T-helper 1 cell treated with Interleukin-12 subunit alpha and Interleukin-12 subunit beta and Interleukin-4 antibody, amounts not matched to agents 30 μg/mL and 1 μg/mL, for 36 hours (primary cell): ENCODE results near the gene TRAPPC13.

Experiments used
- H3K27ac Mint-ChIP-seq: one replicate; pipeline ENCODE4 v1.8.0; 2021; ENCODE audit warnings: mild to moderate bottlenecking, mixed read lengths
- H3K27me3 Mint-ChIP-seq: one replicate; pipeline ENCODE4 v1.8.0; 2021; ENCODE audit warnings: low read depth, mixed read lengths
- H3K36me3 Mint-ChIP-seq: one replicate; pipeline ENCODE4 v1.8.0; 2021; ENCODE audit warnings: low read depth, mixed read lengths
- H3K4me1 Mint-ChIP-seq: one replicate; pipeline ENCODE4 v1.8.0; 2021; ENCODE audit warnings: low read depth, mixed read lengths
- H3K4me3 Mint-ChIP-seq: one replicate; pipeline ENCODE4 v1.8.0; 2021; ENCODE audit warnings: mild to moderate bottlenecking, moderate library complexity, mixed read lengths
- H3K9me3 Mint-ChIP-seq: one replicate; pipeline ENCODE4 v1.8.0; 2021; ENCODE audit warnings: mixed read lengths

The TRAPPC13 gene

DNA sequence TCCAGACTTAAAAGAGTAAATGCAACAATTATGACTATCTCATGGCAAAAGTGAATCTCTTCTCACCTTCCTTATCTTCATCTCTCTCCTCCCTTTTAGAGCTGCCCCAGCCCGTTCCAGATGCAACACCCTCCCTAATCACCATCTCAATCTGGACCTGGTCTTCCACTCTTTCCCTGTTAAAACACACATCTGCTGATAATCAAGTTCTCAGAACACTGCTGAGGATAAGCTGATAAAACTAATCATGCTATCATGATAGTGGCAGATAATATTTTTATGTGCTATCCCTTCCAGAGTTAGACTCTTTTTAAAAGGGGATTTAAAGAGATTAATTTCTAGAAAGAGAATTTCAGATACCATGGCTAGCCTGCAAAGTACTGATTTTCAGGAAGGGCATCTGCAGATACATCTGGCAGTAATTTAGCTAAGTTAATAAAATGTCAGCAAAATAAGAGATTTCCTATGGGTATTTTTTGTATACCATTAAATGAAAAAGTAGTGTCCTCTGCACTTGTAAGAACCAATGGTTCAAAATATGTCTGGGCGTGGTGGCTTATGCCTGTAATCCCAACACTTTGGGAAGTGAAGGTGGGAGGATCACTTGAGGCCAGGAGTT, 79.9 kb downstream of the TRAPPC13 start:
- no peaks in the 10 kb centered on the region for H3K4me1 Mint-ChIP-seq
- no peak overlapping the region for H3K4me3 Mint-ChIP-seq
- no peaks in the 10 kb centered on the region for H3K27me3 Mint-ChIP-seq
- no peak overlapping the region for H3K27ac Mint-ChIP-seq
- H3K9me3 Mint-ChIP-seq, result no peaks in the 10 kb centered on the region
- H3K36me3 Mint-ChIP-seq, result peaks cover 22% of the 10 kb centered on the region

- Mint-ChIP-seq H3K4me1 (peaks cover 1% of the 10 kb centered on the region), H3K9me3 (no peaks in the 10 kb centered on the region), H3K27ac (no peak overlapping the region), H3K4me3 (no peak overlapping the region), H3K27me3 (no peaks in the 10 kb centered on the region), H3K36me3 (peaks cover 18% of the 10 kb centered on the region)
These were observed 82.8 kb downstream of the TRAPPC13 start for GRCh38 chr5:65707663-65708062.

- Mint-ChIP-seq H3K9me3 (no peaks in the 10 kb centered on the region), H3K36me3 (peaks cover 19% of the 10 kb centered on the region), H3K27ac (no peak overlapping the region), H3K4me3 (no peak overlapping the region), H3K4me1 (peaks cover 2% of the 10 kb centered on the region), H3K27me3 (no peaks in the 10 kb centered on the region)
These were observed 83.3 kb downstream of the TRAPPC13 start for GRCh38 chr5:65708145-65708544.
